HS-27A (cell line): ENCODE data around the gene TUBGCP3.
"Not testable (repeated sequence)": the region's sequence is repeated elsewhere in the genome, so short reads cannot be mapped to it uniquely, and the experiment has no call there.

Experiments used
- DNase-seq: peaks from one replicate; pipeline ENCODE4 v3.0.0-alpha.2; 2012; ENCODE audit warnings: low read depth, missing footprints

TUBGCP3 gene

DNA sequence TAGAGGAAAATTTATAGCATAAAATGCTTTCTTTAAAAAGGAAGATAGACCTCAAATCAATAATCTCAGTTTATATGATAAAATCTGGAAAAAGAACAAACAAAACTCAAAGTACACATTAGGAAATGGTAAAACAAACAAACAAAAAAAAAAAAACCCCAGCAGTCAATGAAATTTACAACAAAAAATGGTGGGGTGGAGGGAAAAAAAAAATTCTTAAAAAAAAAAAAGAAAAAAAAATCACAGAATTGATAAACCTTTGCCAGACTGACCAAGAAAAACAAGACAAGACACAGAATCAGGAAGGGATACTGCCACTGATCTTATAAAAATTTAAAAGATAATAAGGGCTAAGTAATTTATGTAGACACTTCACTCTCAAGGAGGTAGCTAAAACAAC lies 11.2 kb downstream of the TUBGCP3 start:
- DNase-seq = no peak

DNA sequence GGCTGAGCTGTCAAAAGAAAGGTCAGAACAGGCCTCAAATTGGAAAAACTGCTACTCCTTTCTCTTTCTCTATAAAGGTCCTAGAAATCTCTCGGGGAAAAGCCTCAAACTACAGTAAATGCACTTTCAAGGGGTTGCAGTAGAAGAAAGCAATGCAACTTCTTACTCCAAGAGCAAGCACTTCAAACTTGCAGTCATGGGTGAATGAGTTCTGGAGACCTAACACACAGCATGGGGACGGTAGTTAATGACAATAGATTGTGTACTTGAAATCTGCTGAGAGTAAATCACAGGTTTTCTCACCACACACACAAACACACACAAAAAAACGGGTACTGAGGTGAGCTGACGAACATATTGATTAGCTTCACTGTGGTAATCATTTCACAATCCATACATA lies 11.8 kb downstream of the TUBGCP3 start:
- no peak for DNase-seq

GRCh38 chr13:112575675-112576074 lies 12.3 kb downstream of the TUBGCP3 start:
- DNase-seq = no peak

DNA sequence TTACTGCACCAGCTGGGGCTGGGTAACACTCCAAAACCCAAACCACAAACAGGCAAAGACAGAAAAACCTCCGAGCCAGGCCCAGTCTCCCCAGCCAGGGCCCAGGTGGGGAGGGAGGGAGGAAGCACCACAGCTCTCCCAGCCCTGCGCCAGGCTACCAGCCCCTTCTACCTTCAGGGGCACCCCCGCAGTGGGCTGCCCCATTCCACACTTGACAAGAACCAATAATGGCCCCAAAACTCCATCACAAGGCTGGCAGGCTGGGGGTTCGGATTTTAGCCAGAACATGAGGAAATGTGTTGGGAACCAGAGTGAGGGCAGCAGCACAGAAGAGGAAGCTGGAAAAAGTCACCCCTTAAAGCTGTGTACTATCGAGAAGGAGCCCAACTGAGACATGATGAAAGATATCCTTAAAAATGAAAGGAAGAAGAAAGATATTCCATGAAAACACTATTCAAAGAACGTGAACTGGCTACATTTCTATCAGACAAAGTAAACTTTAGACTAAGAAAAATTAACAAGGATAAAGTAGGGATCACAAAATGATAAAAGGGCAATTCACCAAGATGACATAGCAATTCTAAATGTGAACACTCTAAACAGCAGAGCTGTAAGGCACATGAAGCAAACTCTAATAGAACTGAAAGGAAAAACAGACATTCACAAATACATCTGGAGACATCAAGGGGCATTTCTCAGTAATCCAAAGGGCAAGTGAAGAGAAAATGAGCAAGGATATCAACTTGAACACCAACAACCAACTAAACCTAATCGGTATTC lies 12.9 kb downstream of the TUBGCP3 start:
- no peak for DNase-seq

DNA sequence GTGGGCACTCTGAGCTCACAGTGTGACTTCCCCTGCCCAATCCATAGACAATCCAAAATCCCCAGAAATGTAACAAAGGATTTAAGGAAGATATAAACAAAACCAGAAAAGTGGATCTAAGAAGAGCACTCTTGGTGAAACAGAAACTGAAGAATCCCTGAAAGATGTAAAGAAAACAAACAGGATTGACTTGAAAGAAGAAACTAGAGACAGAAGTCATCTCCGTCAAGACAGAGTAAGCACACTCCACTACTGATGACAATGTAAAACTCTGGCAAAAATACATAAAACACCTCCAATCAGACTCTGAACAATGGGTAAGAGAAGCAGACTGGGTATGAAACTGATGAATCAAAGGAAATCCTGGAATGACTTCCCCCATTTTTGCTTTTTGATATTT lies 13.5 kb downstream of the TUBGCP3 start:
- DNase-seq = no peak

DNA sequence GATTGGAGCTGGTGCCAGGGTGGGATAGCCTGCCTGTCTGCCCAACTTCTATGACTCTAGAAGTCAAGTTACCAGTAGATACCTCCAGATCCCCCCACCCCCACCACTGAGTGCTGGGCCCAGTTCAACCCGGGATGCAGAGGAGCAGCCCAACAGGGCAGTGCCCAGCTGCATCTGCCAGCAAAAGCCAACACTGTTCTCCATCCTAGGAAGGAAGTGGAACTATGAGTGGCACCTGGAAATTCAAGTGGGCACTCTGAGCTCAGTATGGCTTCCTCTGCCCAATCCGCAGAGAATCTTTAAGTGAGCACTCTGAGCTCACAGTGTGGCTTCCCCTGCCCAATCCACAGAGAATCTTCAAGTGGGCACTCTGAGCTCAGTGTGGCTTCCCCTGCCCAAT lies 14.2 kb downstream of the TUBGCP3 start:
- no peak for DNase-seq

- no peak for DNase-seq
Observed at GRCh38 chr13:112572366-112572765, 15.6 kb downstream of the TUBGCP3 start.

DNA sequence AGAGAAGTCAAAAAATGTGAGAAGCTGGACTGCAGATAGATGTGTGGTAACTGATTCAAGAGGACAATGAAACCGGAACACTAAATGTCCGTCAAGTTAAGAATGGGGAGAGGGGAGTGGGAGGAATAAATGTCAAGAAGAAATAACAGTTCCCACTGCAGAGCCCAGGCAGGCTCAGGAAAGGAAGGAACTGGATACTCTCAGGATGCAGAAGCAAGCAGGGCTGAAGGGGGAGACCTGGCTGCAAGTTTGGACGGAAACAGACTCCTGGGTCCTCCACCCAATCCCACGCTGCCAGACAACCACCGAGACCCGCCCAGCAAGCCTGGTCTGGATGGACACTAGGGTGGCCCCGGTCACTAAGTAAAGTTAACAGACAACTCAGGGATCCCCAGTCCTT lies 18.1 kb downstream of the TUBGCP3 start:
- DNase-seq = no peak

- no peak for DNase-seq
Observed at GRCh38 chr13:112567161-112567862, 20.6 kb downstream of the TUBGCP3 start.

GRCh38 chr13:112562786-112563383 lies 25.1 kb downstream of the TUBGCP3 start:
- no peak for DNase-seq

DNA sequence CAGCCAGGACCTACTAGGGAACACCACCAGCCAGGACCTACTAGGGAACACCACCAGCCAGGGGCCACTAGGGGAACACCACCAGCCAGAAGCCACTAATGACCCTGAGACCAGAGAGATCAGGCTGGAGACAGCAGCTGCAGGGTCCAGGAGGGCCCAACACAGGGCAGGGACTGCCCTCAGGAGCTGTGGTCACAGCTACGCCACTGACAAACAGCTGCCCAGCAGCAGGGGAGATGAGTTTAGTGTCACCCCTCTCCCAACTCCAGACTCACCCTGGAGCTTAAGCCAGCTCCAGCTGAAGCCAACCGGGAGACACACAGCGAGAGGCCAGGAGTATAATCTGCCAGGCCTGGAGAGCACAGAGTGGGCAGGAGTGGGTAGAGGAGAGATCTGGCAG lies 25.7 kb downstream of the TUBGCP3 start:
- DNase-seq = no peak

GRCh38 chr13:112561478-112561877 lies 26.5 kb downstream of the TUBGCP3 start:
- no peak for DNase-seq

DNA sequence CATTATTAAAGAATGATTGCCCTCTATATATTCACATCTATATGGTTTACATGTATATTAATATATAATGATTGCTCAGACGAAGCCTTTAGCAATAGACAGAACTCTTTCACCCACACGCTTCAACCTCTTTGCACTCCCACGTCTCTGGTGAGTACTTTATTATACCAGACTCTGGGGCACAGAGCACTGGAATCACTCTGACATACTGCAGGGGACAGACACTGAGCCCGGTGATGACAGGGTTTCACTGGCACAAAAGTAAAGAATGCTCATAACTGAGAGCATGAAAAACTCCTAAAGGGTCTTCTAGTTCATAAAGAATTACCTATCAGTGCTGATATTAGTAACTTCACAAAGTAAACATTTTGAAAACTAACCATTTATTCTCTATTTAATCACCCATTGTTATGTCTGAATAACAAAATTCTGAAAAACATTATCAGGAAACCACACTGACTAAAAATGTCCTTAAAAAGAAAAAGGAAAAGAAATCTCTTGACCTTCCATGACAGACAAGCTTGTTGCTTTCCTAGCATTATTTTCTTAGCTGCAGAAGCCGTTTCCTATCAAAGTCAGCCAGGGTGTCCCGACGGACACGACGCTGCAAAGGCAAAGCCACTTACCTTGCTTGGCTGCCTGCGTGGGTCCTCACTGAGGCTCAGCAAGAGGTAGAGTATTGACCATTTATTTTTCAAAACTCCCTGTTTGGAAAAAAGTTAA lies 29.1 kb downstream of the TUBGCP3 start:
- no peak for DNase-seq

DNA sequence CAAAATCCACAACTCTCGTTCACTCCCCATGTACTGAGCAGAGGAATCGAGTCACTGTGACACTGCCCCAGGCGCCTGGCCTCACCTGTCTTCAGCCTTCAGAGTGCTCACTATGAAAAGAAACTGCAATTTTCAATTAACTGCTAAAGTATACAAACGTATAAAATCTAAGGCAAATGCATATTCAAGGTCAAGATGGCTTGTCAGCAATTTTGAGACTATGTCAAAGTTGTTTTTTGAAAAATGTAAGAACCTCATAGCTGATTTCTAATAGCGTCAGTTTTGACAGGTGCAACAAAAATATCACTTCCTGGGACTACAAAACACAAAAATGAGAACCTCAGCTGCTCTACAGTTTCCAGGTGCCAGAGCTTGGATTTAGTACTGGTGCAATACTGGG lies 31.4 kb downstream of the TUBGCP3 start:
- DNase-seq = no peak

- no peak for DNase-seq
Observed at GRCh38 chr13:112554214-112554850, 33.6 kb downstream of the TUBGCP3 start.

DNA sequence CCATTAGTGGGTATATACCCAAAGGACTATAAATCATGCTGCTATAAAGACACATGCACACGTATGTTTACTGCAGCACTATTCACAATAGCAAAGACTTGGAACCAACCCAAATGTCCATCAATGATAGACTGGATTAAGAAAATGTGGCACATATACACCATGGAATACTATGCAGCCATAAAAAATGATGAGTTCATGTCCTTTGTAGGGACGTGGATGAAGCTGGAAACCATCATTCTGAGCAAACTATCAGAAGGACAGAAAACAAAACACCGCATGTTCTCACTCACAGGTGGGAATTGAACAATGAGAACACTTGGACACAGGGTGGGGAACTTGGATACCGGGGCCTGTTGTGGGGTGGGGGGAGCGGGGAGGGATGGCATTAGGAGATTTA lies 39.0 kb downstream of the TUBGCP3 start:
- DNase-seq = not testable (repeated sequence)

DNA sequence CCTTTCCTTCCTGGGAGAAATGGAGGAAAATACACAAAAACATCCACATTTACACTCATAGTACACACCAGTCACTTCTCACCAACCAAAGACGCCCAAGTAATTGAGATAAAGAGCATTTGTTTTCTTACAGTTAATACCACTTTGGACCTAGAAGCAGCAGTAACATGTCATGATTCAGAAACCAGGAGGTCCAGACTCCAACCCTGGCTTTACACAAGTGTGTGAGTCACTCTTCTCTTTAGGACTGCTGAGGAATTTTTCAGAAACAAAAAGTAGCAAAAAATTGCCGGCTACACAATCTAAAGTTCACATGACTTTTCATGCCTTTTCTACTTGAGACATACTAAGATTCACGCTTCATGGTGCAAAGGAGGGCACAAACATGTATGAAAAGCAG lies 42.1 kb downstream of the TUBGCP3 start:
- DNase-seq = no peak

DNA sequence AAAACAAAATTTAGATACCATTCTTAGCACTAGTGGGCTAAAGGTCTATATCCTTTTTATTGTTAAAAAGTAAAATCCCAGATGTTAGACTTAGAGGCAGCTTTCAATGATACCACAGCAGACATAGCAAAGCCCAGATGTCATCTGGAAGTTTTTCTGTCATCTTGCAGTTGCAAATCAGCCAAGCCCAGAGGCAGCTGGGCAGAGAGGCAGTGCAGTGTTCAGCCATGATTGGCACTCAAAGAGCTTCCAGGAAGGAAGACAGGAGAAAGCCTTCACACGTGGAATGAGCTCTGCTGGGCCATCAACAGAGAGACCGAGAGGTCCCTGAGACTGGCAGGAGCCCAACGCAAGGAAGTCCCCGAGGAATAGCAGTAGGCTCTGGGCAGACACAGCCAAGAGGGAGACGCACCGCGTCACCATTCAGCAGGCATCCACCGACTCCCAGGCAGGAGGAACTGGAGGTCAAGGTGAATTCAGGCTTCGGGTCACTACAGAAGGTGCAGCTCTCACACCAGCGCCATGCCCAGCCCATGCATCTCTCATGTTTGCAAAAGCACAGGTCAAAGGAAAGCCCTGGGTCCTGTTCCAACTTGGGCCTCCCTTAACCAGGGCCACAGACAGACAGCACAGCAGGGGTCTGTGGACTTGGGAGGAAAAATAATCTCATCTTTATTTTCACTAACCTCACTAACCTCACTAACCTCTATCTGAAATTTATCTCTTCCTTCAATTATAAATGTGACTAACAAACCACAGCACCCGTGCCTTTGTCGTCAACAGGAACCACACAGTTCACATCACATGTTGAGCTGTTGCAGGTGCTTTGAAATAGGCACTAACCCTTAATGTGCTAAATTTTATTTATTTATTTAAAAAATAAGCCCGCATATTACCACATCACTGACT lies 54.9 kb downstream of the TUBGCP3 start:
- no peak for DNase-seq

DNA sequence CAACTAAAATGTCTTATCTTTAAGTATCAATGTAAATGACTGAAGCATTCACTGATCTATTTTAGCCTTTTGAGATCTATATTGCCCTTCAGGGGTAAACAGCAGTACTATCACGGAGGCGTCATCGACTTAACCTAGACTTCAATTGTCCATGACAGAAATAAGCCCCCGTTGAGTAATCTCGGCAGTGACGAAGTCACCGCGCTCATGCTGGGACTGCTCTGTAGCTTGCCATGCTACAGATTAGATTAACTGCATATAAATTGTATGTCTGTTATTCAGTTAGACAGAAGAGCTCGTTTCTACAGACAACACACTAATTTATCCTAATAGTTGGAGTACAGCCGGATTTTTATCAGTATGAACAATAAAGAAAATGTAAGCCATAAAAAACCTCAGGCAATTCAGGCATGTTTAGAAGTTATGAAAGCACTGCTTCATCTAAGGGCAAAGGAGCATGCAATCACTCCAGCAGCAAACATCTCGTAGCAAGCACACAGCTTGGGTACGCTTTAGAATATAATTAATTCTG lies 56.6 kb downstream of the TUBGCP3 start:
- DNase-seq = no peak

- DNase-seq = no peak
Observed at GRCh38 chr13:112530861-112531260, 57.1 kb downstream of the TUBGCP3 start.

GRCh38 chr13:112529216-112529615 lies 58.7 kb downstream of the TUBGCP3 start:
- DNase-seq = no peak
